Forelimb muscle (tissue), 1 donor: ENCODE data around the gene DOCK9. TPM values are rescaled to one million over a fixed set of nuclear protein-coding genes. Genes with fewer than 3 reads are reported as not detected.
"Not testable (repeated sequence)": the region's sequence is repeated elsewhere in the genome, so short reads cannot be mapped to it uniquely, and the experiment has no call there.

ENCODE experiments used
- DNase-seq: peaks from one replicate; pipeline ENCODE4 v3.0.0-alpha.2; 2013; ENCODE audit warnings: low read depth
- polyA plus RNA-seq: library from polyadenylated mRNA; unstranded; fragments of 120-200 nt; gene quantifications from one replicate; pipeline ENCODE4 v1.2.1, GENCODE V29; 2013; ENCODE audit not compliant: insufficient read length

Gene DOCK9
- polyA plus RNA-seq, 1 donor: 91.6 TPM

DNA sequence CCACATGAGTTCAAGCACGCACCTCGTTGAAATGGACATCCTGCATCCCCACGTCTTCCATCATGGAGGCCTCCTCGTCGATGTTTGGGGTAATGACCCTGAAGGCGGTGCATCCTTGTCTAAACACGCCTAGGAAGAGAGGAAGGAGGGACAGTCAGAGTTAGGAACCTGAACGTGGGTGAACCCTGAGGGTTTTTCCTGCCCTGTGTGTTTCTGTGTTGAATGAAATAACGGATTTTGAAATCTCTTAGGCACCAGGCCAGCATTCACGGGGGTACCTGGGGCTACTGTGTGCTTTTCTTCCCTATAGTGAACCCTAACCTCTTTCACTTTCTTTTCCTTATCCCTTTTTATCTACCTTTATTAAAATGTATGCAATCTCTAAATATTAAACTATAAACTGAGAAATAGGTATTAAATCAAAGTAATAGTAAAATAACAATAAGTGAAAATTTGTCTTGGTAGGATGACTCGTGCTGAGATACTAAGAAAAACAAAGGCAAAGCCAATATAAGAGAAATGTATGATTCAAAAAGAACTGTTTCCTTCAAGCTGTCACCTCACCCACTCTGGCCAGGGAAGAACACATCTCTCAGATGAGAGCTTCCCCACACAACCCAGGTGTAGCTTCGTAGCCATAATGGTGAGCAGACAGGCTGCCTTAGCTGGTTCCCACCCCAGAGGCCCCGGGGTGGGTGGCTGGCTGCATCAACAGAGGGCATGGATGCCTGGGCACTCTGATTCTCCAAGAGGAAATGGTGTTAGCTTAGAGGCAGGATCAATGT is 153.3 kb downstream of the DOCK9 start:
- no peak for DNase-seq

DNA sequence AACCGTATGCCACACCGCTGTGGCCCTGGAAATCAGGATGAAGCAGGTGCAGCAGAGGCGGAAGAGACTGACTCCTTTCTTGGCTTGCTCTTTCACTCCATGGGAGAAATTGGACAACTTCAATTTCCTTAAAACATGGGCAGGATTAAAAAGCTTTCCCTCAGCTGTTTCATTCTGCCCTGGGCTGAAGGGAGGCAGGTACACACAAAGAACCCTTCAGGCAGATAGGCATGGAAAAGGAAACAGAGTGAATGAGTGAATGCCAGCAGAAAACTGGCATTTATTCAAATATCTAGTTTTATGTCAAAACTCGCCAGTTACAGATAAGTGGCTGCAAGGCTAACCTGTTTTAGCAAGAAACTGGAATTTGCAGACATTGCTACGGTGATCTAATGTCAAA is 154.4 kb downstream of the DOCK9 start:
- no peak for DNase-seq

DNA sequence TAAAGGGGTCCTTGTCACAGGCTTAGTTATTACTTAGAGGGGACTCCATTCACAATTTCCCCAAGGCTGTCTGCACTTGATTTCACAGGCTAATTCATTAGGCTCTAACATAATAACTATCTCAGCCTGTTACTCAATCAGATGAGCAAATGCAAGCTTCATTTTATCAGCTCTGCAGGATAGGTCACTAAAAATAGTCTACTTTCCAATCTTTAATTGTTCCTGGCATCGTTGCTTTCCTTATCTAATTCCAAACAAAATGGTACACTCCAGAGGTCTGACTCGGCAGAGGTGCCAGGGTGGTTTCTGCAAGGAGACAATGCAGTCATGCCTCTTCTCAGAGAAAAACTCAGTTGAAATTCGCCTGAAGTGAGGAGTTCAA is 155.6 kb downstream of the DOCK9 start:
- no peak for DNase-seq

GRCh38 chr13:98821372-98822224 is 156.3 kb downstream of the DOCK9 start:
- DNase-seq: peak; percentile 75

DNA sequence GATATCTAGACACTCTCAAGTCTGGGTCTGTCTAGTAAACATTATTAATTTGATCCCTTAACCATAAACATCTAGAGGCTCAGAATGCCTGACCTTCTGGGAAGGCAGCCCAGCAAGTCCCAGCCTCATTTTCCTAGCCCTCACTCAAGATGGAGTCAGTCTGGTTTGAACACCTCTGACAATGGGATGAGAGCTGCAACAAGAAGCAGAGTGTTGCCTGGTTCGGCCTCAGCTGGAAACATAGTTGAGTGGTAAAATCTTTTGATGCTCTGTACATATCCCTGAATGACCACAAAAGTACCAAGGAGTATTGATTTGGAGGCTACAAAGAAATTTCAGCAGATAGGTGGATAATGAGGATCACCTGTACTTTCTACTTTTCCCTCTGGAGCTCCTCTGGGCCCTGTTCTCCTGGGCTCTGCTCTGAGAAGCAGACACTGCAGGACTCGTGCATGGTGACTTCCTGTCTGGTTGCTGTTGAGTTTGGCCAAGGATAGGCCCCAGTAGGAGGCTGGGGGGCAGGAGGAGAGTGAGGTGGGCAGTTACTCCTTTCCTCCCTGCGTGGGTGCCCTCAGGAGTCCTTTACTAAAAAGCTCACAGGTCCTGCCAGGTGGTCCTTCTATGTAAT is 157.0 kb downstream of the DOCK9 start:
- no peak for DNase-seq

- no peak for DNase-seq
These were observed 157.6 kb downstream of the DOCK9 start for GRCh38 chr13:98820300-98820699.

DNA sequence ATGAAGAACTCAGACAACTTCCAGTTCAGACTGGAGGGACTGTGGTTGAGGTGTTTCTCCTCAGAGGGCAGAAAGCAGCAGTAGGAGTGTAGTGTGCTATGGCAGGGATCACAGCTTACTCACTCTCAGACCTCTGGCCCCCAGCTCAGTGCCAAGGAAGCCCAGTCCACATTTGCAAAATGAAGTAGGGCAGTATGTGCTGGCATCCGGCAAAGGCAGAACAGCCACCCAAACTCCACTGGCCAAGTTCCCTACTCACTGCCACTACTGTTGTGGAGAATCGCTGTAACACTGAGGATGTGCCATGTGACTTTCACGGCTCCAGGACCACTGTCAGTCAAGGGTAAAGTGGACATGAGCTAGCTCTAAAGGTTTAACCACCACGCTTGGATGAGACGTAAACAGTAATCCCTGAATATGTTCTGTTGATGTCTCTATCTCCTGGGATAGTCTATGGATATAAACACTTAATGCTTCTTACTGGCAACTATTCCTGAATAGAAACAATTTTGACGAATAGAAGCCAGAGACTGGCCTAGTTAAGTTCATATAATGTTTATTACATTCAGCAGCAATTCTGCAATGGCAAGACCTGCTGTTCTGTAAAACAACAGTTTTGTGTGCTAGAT is 158.4 kb downstream of the DOCK9 start:
- no peak for DNase-seq

DNA sequence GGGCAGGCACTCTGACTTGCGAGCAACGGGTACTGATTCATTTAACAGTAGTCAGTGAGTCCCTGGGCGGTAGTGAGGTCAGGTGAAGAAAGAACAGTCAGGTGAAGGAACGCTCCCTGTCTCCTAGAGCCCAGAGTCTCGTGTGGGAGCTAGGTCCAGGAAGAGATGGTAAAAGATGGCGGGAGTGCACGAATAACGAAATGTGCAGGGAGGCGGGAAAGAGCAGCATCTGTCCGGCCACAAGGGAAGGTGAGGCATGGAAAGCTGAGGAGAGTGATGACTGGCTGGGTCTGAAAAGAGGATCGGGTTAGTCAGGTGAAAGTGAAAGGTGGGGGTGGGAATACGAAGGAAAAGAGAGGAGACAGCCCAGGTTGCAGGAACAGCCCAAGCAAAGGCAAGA is 161.5 kb downstream of the DOCK9 start:
- no peak for DNase-seq

- no peak for DNase-seq
These were observed 163.9 kb downstream of the DOCK9 start for GRCh38 chr13:98813993-98814392.

GRCh38 chr13:98812186-98812790 is 165.6 kb downstream of the DOCK9 start:
- not testable (repeated sequence) for DNase-seq

- no peak for DNase-seq
These were observed 167.1 kb downstream of the DOCK9 start for GRCh38 chr13:98810746-98811145.

DNA sequence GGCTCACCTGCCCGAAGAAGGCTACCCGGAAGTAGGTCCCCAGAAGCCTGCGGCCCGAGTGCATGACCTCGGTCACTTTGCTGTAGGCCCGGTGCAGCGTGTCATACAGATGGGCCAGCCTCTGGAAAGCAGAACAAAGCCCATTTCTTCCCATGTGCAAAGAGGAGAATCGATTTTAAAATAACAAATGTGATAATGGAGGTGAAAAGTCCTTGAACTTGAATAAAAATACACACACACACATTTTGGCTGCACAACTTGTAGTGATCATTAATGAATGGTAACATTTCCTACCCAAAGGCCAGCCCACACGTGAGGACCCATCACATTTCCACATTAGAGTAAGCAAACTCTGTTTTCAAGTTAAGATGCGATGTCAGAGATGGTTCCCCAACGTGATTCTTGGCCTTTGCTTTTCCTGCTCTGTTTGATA is 168.5 kb downstream of the DOCK9 start:
- DNase-seq: no peak

DNA sequence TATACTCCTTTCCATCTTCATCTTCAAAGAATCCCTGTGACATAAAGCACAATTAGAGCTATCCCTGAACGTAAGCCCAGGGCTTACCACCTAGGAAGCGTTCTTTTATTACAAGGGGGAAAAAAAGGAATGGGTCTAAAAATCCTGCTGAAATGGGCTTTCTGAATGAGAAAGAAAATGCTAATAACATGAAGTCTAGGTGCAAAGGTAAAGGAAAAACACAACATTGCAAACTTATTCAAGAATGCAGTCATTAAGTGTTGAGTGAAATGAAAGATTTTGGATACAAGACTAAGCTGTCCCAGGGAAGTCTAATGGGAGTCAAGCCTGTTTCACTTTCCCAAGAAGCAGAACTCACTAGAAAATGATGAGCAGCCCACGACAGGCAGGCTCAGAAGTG is 170.1 kb downstream of the DOCK9 start:
- no peak for DNase-seq

- DNase-seq: no peak
These were observed 173.5 kb downstream of the DOCK9 start for GRCh38 chr13:98804336-98804855.

GRCh38 chr13:98803921-98804320 is 173.9 kb downstream of the DOCK9 start:
- no peak for DNase-seq

DNA sequence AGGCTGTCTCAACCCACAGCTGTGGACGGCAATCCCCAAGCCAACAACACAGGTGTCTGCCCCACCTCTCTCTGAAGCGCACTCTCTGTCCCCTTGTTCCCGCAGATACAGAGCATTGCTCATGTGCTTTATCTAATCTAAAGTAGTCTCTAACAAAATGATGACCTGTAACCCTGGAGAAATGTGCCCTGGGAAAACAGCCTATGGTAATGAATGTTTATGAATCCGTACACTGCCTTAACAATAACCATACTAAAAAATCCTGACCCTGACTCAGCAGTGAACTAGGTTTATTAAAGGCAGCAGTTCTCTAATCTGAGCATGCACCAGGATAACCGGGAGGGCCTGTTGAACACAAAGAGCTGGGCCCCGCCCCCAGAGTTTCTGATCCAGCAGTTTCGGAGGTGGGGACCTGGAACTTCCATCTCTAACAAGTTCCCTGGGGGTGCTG is 174.7 kb downstream of the DOCK9 start:
- no peak for DNase-seq

- no peak for DNase-seq
These were observed 175.3 kb downstream of the DOCK9 start for GRCh38 chr13:98802559-98802958.

DNA sequence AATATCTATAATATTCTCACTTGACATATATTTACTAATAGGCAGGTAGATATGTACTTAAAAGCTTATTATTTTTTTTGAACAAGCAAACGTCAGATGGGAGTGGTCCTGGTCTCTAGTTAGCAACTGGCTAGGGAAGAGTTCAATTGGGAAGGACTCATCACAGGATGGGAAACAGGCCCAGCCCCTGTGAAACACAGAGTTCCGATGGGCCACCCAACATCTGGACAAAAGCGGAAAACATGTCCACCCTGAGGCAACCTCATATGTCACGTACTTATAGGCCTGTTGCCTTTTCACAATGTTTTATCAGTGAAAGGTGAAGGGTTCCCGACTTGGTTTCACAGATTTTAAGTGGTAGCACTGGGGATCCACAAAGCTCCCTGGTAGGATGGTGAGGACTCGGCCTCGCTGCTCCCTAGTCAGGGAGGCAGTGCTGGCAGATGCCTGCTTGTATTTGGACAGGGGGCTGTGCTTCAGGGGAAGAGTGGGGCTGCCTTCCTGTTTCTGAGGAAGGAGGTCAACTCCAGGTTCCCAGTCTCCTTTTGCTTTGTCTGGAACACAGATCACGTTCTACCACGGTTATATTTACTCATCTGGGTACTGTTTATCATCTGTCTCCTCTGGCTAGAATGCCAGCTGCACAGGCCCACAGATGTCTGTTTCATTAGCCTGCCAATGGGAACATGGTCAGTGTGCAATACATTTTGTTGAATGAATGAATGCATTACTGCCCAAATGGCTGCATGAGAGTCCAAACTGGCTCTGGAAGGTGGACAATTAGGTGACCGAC is 176.0 kb downstream of the DOCK9 start:
- DNase-seq: no peak

DNA sequence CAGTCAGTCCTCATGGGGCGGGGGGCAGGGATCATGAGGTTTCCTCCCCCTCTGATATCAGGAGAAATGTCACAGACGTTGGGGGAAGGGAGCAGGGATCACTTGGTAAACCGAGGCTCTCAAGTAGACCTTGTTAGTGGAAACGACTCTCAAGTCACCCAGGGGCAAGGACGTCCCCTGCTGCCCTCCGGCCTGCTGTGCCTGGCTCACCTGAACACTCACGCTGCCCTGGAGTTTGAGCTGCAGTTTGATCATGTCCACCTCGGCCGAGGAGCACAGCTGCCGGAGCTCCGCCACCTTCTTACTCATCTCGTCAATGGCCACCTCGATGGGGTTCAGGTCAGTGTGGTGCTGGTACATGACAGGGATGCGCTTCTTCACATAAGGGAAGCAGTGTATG is 177.8 kb downstream of the DOCK9 start:
- DNase-seq: no peak

DNA sequence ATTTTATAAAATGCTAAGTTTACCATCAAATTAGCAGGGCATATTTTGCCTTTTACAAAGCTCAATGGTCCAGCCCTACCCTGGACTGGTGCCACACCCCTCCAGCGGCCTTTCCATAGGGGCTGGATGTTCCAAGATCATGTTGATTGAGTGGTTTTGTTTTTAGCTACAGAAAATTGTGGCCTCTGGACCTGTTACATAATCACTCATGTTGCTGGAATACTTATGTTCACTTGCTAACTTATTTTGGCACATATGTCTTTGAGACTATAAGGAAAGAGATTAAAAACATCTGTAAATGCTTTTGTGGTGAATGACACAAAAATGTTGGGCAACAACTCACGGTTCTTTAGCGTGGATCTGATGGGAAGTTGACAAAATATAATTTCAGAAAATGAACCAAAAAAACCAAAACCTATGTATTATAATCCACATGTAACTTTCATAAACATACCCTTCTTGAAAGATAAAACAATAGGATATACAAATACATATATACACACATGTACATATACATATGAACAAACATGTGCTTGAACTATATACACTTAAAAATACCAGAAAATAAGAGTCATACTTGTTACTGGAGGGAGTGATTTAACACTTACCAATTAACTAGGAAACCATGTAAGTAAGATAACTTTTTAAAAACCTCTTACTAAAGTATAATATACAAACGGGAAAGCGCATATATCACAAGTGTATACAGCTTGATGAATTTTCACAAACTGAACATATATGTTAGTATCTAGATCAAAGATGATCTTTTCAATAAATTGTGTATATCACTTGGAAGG is 178.8 kb downstream of the DOCK9 start:
- DNase-seq: peak; percentile 40
